HEK293 (cell line): ENCODE data around the gene VSIG10L.

Experiments
- CTCF ChIP-seq: fragments of 450-650 bp; formaldehyde crosslinking; IDR thresholded peaks from 2 replicates; pipeline ENCODE4 v1.5.1; 2016; ENCODE audit warnings: missing biosample characterization, missing genetic modification characterization
- ELK4 ChIP-seq: IDR thresholded peaks from 2 replicates; pipeline ENCODE4 v1.6.1; 2011; ENCODE audit warnings: mild to moderate bottlenecking, low read depth, low read length, borderline replicate concordance
- FEZF1 ChIP-seq: fragments of 450-650 bp; formaldehyde crosslinking; IDR thresholded peaks from 2 replicates; pipeline ENCODE4 v1.5.1; 2016; ENCODE audit warnings: missing biosample characterization, missing genetic modification characterization
- PRDM4 ChIP-seq: fragments of 450-650 bp; formaldehyde crosslinking; IDR thresholded peaks from 2 replicates; pipeline ENCODE4 v1.5.1; 2017; ENCODE audit warnings: missing biosample characterization, missing genetic modification characterization
- ZBTB11 ChIP-seq: fragments of 450-650 bp; formaldehyde crosslinking; conservative IDR thresholded peaks from 2 replicates; pipeline ENCODE4 v1.5.1; 2016; ENCODE audit warnings: low read depth, missing biosample characterization, missing genetic modification characterization
- ZFP3 ChIP-seq: fragments of 450-650 bp; formaldehyde crosslinking; IDR thresholded peaks from 2 replicates; pipeline ENCODE4 v1.5.1; 2016; ENCODE audit warnings: low read depth, missing biosample characterization, missing genetic modification characterization
- ZFP41 ChIP-seq: fragments of 450-650 bp; formaldehyde crosslinking; IDR thresholded peaks from 2 replicates; pipeline ENCODE4 v1.5.1; 2016; ENCODE audit warnings: missing biosample characterization, missing genetic modification characterization, borderline replicate concordance
- ZNF10 ChIP-seq: fragments of 450-650 bp; formaldehyde crosslinking; IDR thresholded peaks from 2 replicates; pipeline ENCODE4 v1.5.1; 2017; ENCODE audit warnings: missing biosample characterization, missing genetic modification characterization
- ZNF24 ChIP-seq: fragments of 450-650 bp; formaldehyde crosslinking; IDR thresholded peaks from 2 replicates; pipeline ENCODE4 v1.5.1; 2016; ENCODE audit warnings: missing biosample characterization, missing genetic modification characterization
- ZNF274 ChIP-seq, 2 experiments: fragments of 200-500 bp in 1 of 2; fragments of 450-650 bp in 1 of 2; sonication (Bioruptor generic) in 1 of 2; formaldehyde crosslinking in 1 of 2; IDR thresholded peaks; 2 replicates each; pipeline versions ENCODE4 v1.5.1 to v1.6.1; 2014 to 2016; ENCODE audit warnings: borderline replicate concordance in 1 of 2, inconsistent platforms in 1 of 2, low read length in 1 of 2, missing biosample characterization in 1 of 2, missing genetic modification characterization in 1 of 2
- ZSCAN5A ChIP-seq: fragments of 450-650 bp; formaldehyde crosslinking; IDR thresholded peaks from 2 replicates; pipeline ENCODE4 v1.5.1; 2016; ENCODE audit warnings: missing biosample characterization, missing genetic modification characterization

GRCh38 chr19:51301266-51301665 lies 40.7 kb downstream of the VSIG10L start:
- no peak for TF ChIP-seq ELK4
- no peak for TF ChIP-seq ZNF24 (tag by site-specific recombination)
- TF ChIP-seq ZSCAN5A (tag by site-specific recombination): no peak
- TF ChIP-seq FEZF1 (tag by site-specific recombination): no peak
- TF ChIP-seq ZNF274 (IDR thresholded peaks at IDR 0.05; ENCODE audit: low read length): no peak
- TF ChIP-seq ZNF274 (tag by site-specific recombination; IDR thresholded peaks at IDR 0.05; ENCODE audit: borderline replicate concordance): no peak
- no peak for TF ChIP-seq CTCF (tag by site-specific recombination)
- TF ChIP-seq ZBTB11 (tag by site-specific recombination): no peak
- TF ChIP-seq ZFP3 (tag by site-specific recombination): no peak
- no peak for TF ChIP-seq ZNF10
- TF ChIP-seq PRDM4 (tag by site-specific recombination): no peak
- no peak for TF ChIP-seq ZFP41 (tag by site-specific recombination)
